ENCODE results near the gene BUB3. TPM values are rescaled to one million over a fixed set of nuclear protein-coding genes. Genes with fewer than 3 reads are reported as not detected.

BUB3 gene
- total and polyA plus RNA-seq, 2 of the 13 experiments (the other 11 are each of a cell fraction or from before 2014, with no cell fraction given) = 174 to 188 TPM

DNA sequence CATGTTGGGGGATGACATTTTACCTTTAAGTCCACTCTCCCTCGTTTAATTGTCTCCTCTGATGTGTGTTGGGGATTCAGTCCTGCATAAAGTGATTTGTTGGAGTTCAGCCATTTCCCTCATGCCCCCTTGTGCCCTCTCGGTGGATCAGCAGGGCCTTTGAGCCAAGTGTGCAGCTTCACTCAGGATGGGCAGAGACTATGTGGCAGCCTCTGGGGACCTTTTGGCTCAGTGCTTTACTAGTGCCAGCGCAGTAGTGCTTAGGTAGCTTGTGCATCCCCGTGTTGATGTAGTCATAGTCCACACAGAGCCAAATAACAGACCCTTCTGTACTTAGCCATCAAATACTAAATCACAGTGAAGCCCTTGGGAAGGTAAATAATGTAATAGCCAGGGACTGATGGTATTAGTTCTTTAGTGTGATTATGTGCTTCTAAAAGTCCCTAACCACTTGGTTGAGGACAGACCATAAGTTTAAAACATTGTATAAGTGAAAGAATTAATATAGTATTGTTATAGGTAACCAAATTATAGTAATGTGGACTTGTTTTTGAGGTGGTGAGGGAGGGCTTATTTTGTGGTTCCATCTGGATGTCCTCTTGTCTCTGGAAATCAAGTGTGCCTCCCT is 11.4 kb downstream of the BUB3 start:
- no peak overlapping the region for H3K4me3 ChIP-seq (replicated peaks in 1 of 3; ENCODE audit: insufficient read depth in 1 of 3, low read depth in 2 of 3, low read length in 3 of 3)
- intact Hi-C loops (cut with micrococcal nuclease; ENCODE audit: unreplicated experiment) (loop anchor here (1.0 kb wide), 1 partner anchor 32 kb away; no protein-coding TSS in a partner anchor), in situ Hi-C loops (cut with HindIII; ENCODE audit: extremely low pct_ligation_motif_present, low pct_unique_long_range_greater_than_20kb) (no loop called here)
- no peak overlapping the region for H3K27ac ChIP-seq (ENCODE audit: extremely low read length, insufficient read depth, low read length)
- no peaks in the 10 kb centered on the region for H3K9me3 ChIP-seq (ENCODE audit: low read length)
- H3K4me2 ChIP-seq (ENCODE audit: low read depth, low read length) = no peak overlapping the region
- no peaks in the 10 kb centered on the region for H3K27me3 ChIP-seq (ENCODE audit: control insufficient read depth in 1 of 2, insufficient read depth in 2 of 2, low read length in 2 of 2)
- peaks cover 9% of the 10 kb centered on the region for H3K4me1 ChIP-seq (ENCODE audit: insufficient read depth, low read length)
- FAIRE-seq (no peak), DNase-seq (ENCODE audit: low spot score) (no peak), ATAC-seq (peak; percentile 72)
- no peak overlapping the region for H2AFZ ChIP-seq (ENCODE audit: low read length)
- H3K9ac ChIP-seq (ENCODE audit: insufficient read depth, low read depth, low read length) = no peak overlapping the region
- CTCF ChIA-PET (ENCODE audit: low intra/inter-chr PET ratio, low total read pairs) = interaction anchor here (0.9 kb wide), 1 partner anchor 32 kb away, joined by 4 read pairs; no protein-coding TSS in a partner anchor
- BruUV-seq (replicated peaks) = no TSS peak
- H3K79me2 ChIP-seq (ENCODE audit: insufficient read depth, low read length) = peaks cover 7% of the 10 kb centered on the region
- POLR2A ChIA-PET = no interaction called here
- H3K36me3 ChIP-seq (replicated peaks in 1 of 2; ENCODE audit: control insufficient read depth in 1 of 2, insufficient read depth in 2 of 2, low read length in 2 of 2) = peaks cover 20 to 54% of the 10 kb centered on the region in 2 experiments
- TF ChIP-seq TCF12 (IDR thresholded peaks at IDR 0.05) = no peak
- TF ChIP-seq TCF12 (CRISPR knock-in tag; IDR thresholded peaks at IDR 0.05) = no peak
- no peak for TF ChIP-seq GTF3A (CRISPR knock-in tag; conservative IDR thresholded peaks at IDR 0.05)
- no peak for TF ChIP-seq TEAD3 (CRISPR knock-in tag; optimal IDR thresholded peaks at IDR 0.05; ENCODE audit: borderline replicate concordance)
- peak; percentile 32 for TF ChIP-seq CTCF (CRISPR knock-in tag; IDR thresholded peaks at IDR 0.05)
- peak; percentile 40; the same call in 1 of the 2 replicates for TF ChIP-seq POLR2G (IDR thresholded peaks at IDR 0.05; ENCODE audit: low read depth, low read length)
- TF ChIP-seq RBM22 (optimal IDR thresholded peaks at IDR 0.05; ENCODE audit: low read length) = peak; percentile 90
- WGBS (ENCODE audit: low lambda C conversion rate) = 92% methylated on average over 4 of the region's 4 CpGs
- peaks cover 3% of the 10 kb centered on the region; the same call in 1 of the 2 replicates for H4K20me1 ChIP-seq (ENCODE audit: insufficient read depth, low read length)

Data from HepG2 (cell line).